Transverse colon (tissue), 4 donors: ENCODE data around the gene MIS18A. TPM values are rescaled to one million over a fixed set of nuclear protein-coding genes. Genes with fewer than 3 reads are reported as not detected.

ENCODE experiments used
- DNase-seq: peaks from one replicate; pipeline ENCODE4 v3.0.0-alpha.2; 2019
- H3K27ac ChIP-seq, 4 donors: fragments of 200-600 bp; sonication (generic); 2 replicates each; pipeline ENCODE4 v1.5.1; 2016 to 2018; ENCODE audit warnings: inconsistent platforms in 4 of 4
- H3K27me3 ChIP-seq: fragments of 200-600 bp; sonication (generic); 2 replicates; pipeline ENCODE4 v1.5.1; 2017; ENCODE audit warnings: inconsistent platforms
- H3K36me3 ChIP-seq, 4 donors: fragments of 200-600 bp; sonication (generic); 2 replicates each; pipeline ENCODE4 v1.5.1; 2017 to 2019; ENCODE audit warnings: inconsistent platforms in 4 of 4
- H3K4me1 ChIP-seq, 4 donors: fragments of 200-600 bp; sonication (generic); 2 replicates each; pipeline ENCODE4 v1.5.1; 2017 to 2020; ENCODE audit warnings: inconsistent platforms in 4 of 4
- H3K4me3 ChIP-seq, 4 donors: fragments of 200-600 bp; sonication (generic); 1 replicate in 1 of 4; 2 replicates in 3 of 4; pipeline versions ENCODE4 v1.5.1 to v1.6.1; 2017 to 2019; ENCODE audit warnings: inconsistent platforms in 4 of 4
- H3K9me3 ChIP-seq, 2 donors: fragments of 200-600 bp; sonication (generic); 2 replicates each; pipeline ENCODE4 v1.5.1; 2017 to 2019; ENCODE audit warnings: inconsistent platforms in 2 of 2
- EP300 ChIP-seq: sonication (generic); formaldehyde crosslinking; IDR thresholded peaks from one replicate; pipeline ENCODE4 v1.6.1; 2017; ENCODE audit warnings: antibody characterized with exemption, low read depth
- POLR2A ChIP-seq: fragments of 450-650 bp; IDR thresholded peaks from one replicate; pipeline ENCODE4 v1.6.1; 2016; ENCODE audit warnings: antibody characterized with exemption, mild to moderate bottlenecking, moderate library complexity
- POLR2AphosphoS5 ChIP-seq, 3 donors: sonication (generic); formaldehyde crosslinking; IDR thresholded peaks; one replicate each; pipeline ENCODE4 v1.6.1; 2016; ENCODE audit warnings: antibody characterized with exemption in 3 of 3
- WGBS, 2 donors: methylation state at CpG; one replicate each; pipeline ENCODE4 v1.1.5; 2018; ENCODE audit warnings: low coverage in 1 of 2; 5-methylcytosine and 5-hydroxymethylcytosine counted together
- in situ Hi-C, 4 donors: fragments of 200-750 bp; cut with MboI; loops; one replicate each; pipeline versions ENCODE4 v1.15.0 to v1.15.1; 2017; ENCODE audit warnings: low sequenced_read_pairs in 3 of 4, low pct_ligation_motif_present in 1 of 4, low pct_unique_long_range_greater_than_20kb in 1 of 4
- intact Hi-C: fragments of 100-400 bp; cut with DNase I; formaldehyde crosslinking; loops from one replicate; pipeline ENCODE4 v1.15.1; 2023; ENCODE audit warnings: low total_unique reads
- total RNA-seq, 4 donors: library from RNA; depleted of rRNA; stranded (reverse); fragments of >200 nt; gene quantifications; one replicate each; pipeline ENCODE4 v1.1.0, GENCODE V29; 2016
- TF ChIP-seq, protein P1 (sequence below), 5 experiments: fragments of 200-600 bp in 3 of 5; fragments of 450-650 bp in 2 of 5; sonication (generic) in 3 of 5; IDR thresholded peaks; 1 replicate in 2 of 5; 2 replicates in 3 of 5; pipeline ENCODE4 v1.5.1; 2016 to 2017; ENCODE audit warnings: antibody characterized with exemption in 5 of 5, inconsistent platforms in 3 of 5, mild to moderate bottlenecking in 2 of 5, moderate library complexity in 1 of 5

Gene MIS18A, protein sequence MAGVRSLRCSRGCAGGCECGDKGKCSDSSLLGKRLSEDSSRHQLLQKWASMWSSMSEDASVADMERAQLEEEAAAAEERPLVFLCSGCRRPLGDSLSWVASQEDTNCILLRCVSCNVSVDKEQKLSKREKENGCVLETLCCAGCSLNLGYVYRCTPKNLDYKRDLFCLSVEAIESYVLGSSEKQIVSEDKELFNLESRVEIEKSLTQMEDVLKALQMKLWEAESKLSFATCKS
- total RNA-seq: 1 to 10 TPM in 3 of 4 donors, not detected in 1; 3.7 to 4.8 (median 4.1) TPM

DNA sequence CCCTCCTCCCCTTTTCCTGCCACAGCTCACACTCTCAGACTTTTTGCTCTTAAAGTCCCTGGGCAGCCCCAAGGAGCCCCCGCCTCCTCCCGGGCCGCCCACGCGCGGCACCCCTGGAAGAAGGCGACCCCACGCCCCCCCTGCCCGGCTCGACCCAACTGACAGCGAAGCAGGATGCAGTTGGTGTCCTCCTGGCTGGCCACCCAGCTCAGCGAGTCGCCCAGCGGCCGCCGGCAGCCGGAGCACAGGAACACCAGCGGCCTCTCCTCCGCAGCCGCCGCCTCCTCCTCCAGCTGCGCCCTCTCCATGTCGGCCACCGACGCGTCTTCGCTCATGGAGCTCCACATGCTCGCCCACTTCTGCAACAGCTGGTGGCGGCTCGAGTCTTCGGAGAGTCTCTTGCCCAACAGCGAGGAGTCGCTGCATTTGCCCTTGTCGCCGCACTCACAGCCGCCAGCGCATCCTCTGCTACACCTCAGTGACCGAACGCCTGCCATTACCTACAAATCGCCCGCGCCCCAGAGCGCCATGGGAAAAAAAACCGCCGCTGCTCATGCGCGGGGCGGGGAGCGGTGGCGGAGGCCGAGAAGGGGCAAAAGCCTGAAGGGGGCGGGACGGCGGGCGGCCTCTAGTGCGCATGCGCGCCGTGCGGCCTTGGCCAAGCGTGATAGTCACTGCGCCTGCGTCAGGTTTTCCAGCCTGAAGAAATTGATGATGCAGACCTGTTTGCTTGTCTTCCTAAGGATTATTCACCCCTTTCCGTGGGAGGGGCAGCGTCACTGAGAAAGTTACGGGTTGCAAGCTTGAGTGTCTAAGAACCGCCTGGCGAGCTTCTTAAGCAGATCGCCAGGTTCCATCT, at the start of gene MIS18A:
MIS18A (minus strand) TSS at position 532 of the 859 bp plus-strand sequence; CDS start at position 497, 35 bp downstream.
- WGBS, 2 donors: 0% methylated on average over 3 to 66 of the region's 69 CpGs
- Histone ChIP-seq H3K4me1 (peaks cover 11 to 21% (median 17%) of the 10 kb centered on the region in 4 donors), H3K4me3 (peak within 1 kb of the TSS; percentile 68 to 95 (median 91)), H3K36me3 (no peaks in the 10 kb centered on the region), H3K27ac (peak within 1 kb of the TSS; percentile 70 to 77 (median 74)), H3K27me3 (no peaks in the 10 kb centered on the region), H3K9me3 (no peaks in the 10 kb centered on the region)
- TF ChIP-seq, protein P1, sequence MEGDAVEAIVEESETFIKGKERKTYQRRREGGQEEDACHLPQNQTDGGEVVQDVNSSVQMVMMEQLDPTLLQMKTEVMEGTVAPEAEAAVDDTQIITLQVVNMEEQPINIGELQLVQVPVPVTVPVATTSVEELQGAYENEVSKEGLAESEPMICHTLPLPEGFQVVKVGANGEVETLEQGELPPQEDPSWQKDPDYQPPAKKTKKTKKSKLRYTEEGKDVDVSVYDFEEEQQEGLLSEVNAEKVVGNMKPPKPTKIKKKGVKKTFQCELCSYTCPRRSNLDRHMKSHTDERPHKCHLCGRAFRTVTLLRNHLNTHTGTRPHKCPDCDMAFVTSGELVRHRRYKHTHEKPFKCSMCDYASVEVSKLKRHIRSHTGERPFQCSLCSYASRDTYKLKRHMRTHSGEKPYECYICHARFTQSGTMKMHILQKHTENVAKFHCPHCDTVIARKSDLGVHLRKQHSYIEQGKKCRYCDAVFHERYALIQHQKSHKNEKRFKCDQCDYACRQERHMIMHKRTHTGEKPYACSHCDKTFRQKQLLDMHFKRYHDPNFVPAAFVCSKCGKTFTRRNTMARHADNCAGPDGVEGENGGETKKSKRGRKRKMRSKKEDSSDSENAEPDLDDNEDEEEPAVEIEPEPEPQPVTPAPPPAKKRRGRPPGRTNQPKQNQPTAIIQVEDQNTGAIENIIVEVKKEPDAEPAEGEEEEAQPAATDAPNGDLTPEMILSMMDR (IDR thresholded peaks at IDR 0.05): peak in 1 of 5 experiments; percentile 18
- TF ChIP-seq POLR2A (peak; percentile 43), EP300 (no peak), POLR2AphosphoS5 (IDR thresholded peaks at IDR 0.05) (peak in 1 of 3 donors; percentile 78)
- peak; percentile 97 for DNase-seq
- intact Hi-C loops (no loop called here), in situ Hi-C loops (no loop called here)

DNA sequence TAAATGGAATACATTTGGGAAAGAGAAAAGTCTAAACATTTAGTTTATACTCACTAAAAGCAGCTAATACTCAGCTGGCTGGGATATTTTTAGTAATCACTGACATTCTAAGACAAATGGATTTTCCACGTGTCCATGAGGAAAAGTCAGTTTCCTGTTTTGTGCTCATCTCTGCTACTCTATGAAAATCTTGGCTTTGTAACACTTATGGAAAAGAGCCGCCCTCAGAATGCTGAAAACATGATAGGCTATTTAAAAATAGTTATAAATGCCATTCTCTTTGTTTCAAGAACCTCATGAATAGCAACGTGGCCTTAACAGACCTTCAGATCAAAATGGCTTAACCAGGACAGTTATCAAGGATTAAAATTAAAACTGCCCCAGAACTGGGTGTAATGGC, 49.7 kb upstream of the MIS18A start:
- intact Hi-C loops: no loop called here
- H3K4me3 ChIP-seq: no peak overlapping the region
- peak in 1 of 3 donors; percentile 10 for TF ChIP-seq POLR2AphosphoS5 (IDR thresholded peaks at IDR 0.05)
- TF ChIP-seq, protein P1 (IDR thresholded peaks at IDR 0.05): no peak
- H3K27me3 ChIP-seq: no peaks in the 10 kb centered on the region
- no peaks in the 10 kb centered on the region for H3K9me3 ChIP-seq
- in situ Hi-C loops: no loop called here
- no peak for DNase-seq
- H3K4me1 ChIP-seq: no peaks in the 10 kb centered on the region
- peak overlapping the region; percentile 49 to 78 (median 64) for H3K27ac ChIP-seq
- 62 to 81% methylated on average over 3 of the region's 3 CpGs for WGBS, 2 donors
- H3K36me3 ChIP-seq: peaks cover 0 to 26% (median 11%) of the 10 kb centered on the region in 4 donors

DNA sequence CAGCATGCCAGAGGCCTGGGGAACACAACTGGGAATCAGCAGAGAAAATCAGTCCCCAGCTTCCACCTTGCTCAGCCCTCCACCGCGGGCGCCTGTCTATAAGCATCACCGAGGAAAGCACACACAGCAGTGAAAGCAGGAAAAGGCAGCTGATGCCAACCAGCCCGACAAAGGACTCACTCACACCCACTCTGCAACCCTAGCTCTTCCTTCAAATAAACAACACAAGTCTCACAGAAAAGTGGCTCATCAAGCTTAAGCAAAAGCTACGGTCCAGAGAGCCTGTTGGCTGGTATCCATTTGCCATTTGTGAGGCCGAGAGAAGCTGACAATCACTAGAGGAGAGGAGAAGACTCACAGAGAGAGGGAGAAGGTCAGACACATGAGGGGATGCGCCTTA, 46.9 kb upstream of the MIS18A start:
- WGBS, 2 donors: 92 to 94% methylated on average over 4 to 8 of the region's 8 CpGs
- Histone ChIP-seq H3K27me3 (no peaks in the 10 kb centered on the region), H3K27ac (no peak overlapping the region), H3K36me3 (peaks cover 0 to 47% (median 17%) of the 10 kb centered on the region in 4 donors), H3K4me3 (no peak overlapping the region), H3K4me1 (no peaks in the 10 kb centered on the region), H3K9me3 (no peaks in the 10 kb centered on the region)
- no peak for DNase-seq
- TF ChIP-seq EP300 (no peak), POLR2A (no peak), POLR2AphosphoS5 (IDR thresholded peaks at IDR 0.05) (no peak)
- TF ChIP-seq, protein P1 (IDR thresholded peaks at IDR 0.05): no peak
- in situ Hi-C loops (no loop called here), intact Hi-C loops (loop anchor here (1.0 kb wide), 1 partner anchor 30 kb away; no protein-coding TSS in a partner anchor)

DNA sequence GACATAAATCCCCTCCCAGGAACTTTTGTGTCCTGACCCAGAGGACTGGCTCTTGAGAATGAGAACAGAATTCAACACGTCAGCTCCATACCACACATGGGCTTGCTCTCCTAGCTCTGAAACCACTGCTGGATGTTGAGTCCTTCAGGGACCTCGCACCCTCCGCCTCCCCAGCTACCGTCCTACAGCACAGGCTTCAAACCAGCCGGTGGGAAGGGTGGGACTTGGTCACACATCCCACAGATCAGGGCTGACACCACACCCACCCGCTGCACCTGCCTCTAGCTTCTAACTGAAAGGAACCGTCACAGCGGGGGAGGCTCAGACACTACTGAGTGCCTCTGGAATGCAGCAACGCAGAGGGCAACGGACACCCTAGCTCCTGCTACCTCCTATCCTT, 43.8 kb upstream of the MIS18A start:
- 92 to 95% methylated on average over 4 to 10 of the region's 10 CpGs for WGBS, 2 donors
- H3K36me3 ChIP-seq: peaks cover 0 to 70% (median 20%) of the 10 kb centered on the region in 4 donors
- in situ Hi-C loops (no loop called here), intact Hi-C loops (no loop called here)
- no peaks in the 10 kb centered on the region for H3K4me1 ChIP-seq
- TF ChIP-seq POLR2AphosphoS5 (IDR thresholded peaks at IDR 0.05) (no peak), POLR2A (no peak), EP300 (no peak)
- TF ChIP-seq, protein P1 (IDR thresholded peaks at IDR 0.05): no peak
- no peak overlapping the region for H3K27ac ChIP-seq
- no peaks in the 10 kb centered on the region for H3K9me3 ChIP-seq
- no peak for DNase-seq
- no peaks in the 10 kb centered on the region for H3K27me3 ChIP-seq
- H3K4me3 ChIP-seq: no peak overlapping the region
